Tibial nerve (tissue), 3 donors: ENCODE results near the gene AK8.

Experiments used
- CTCF ChIP-seq, 5 experiments: fragments of 200-600 bp in 3 of 5; fragments of 450-650 bp in 2 of 5; sonication (generic) in 3 of 5; IDR thresholded peaks; one replicate each; pipeline ENCODE4 v1.5.1; 2016 to 2019; ENCODE audit warnings: antibody characterized with exemption in 5 of 5, mild to moderate bottlenecking in 3 of 5, moderate library complexity in 2 of 5
- POLR2A ChIP-seq, 2 donors: fragments of 450-650 bp; IDR thresholded peaks; one replicate each; pipeline ENCODE4 v1.6.1; 2017; ENCODE audit warnings: antibody characterized with exemption in 2 of 2, mild to moderate bottlenecking in 2 of 2, moderate library complexity in 2 of 2

DNA sequence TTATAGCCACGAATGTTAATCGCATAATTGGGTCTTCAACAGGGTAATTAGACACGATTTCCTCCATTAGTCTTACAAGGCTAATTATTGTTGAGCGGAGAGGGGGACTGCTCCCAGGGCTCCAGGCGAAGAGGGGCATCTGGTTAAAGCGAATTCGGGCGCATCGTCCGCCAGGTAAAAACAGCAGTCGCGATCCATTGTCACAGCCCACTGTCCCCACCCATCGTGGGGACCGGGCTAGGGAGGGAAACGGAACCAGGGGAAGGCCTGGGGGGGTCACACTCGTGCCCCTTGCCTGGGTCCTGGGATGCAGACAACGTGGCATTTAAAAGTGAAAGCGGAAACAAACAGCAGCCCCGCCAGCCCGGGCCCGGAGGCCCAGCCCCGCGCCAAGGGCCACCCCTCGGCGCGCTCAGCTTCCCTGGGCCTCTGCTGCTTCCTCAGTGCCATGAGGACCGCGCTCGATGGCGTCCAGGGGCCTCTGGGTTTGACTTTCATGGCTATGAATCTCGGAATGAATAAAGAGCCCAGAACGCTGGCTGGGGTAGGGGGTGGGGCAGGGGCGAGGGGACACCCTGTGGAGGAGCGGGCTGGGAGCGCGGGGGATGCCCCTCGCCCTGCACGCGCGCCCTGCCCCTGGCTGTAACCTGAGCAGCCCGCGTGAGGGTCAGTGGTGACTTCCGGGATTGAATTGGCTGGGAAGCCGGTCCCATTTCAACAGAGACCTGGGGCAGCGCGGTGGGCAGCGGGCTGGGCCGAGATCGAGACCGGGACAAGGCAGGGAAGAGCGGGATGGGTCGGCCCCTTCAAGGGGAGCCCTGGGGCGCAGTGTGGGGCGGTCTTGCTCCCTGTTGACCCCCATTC is 107.9 kb downstream of the AK8 start:
- TF ChIP-seq CTCF (IDR thresholded peaks at IDR 0.05) (no peak), POLR2A (IDR thresholded peaks at IDR 0.05) (peak; percentile 40 to 53)
